ENCODE results near the gene ST8SIA3. TPM values are rescaled to one million over a fixed set of nuclear protein-coding genes. Genes with fewer than 3 reads are reported as not detected.

ST8SIA3 gene
- polyA plus RNA-seq, 1 donor (not counting 4 experiments of a cell fraction or from before 2014, with no cell fraction given): not detected

- Histone ChIP-seq H3K9ac (ENCODE audit: control insufficient read depth, extremely low read depth, insufficient read depth, low read length) (no peak overlapping the region), H3K36me3 (ENCODE audit: control insufficient read depth in 2 of 2, extremely low read depth in 1 of 2, insufficient read depth in 2 of 2, low read length in 2 of 2) (no peaks in the 10 kb centered on the region), H4K20me1 (ENCODE audit: control insufficient read depth, extremely low read depth, insufficient read depth, low read length) (no peaks in the 10 kb centered on the region), H3K9me1 (ENCODE audit: control insufficient read depth, extremely low read depth, insufficient read depth, low read length) (no peaks in the 10 kb centered on the region), H3K4me2 (ENCODE audit: control insufficient read depth, extremely low read depth, insufficient read depth, low read depth, low read length) (no peak overlapping the region), H3K9me3 (ENCODE audit: control insufficient read depth, low read depth, low read length) (no peaks in the 10 kb centered on the region), H3K27me3 (ENCODE audit: control insufficient read depth, extremely low read depth, insufficient read depth, low read length) (no peaks in the 10 kb centered on the region), H3K79me2 (ENCODE audit: control insufficient read depth, insufficient read depth, low read length) (no peaks in the 10 kb centered on the region), H3K4me1 (ENCODE audit: control insufficient read depth, extremely low read depth, insufficient read depth, low read length) (no peaks in the 10 kb centered on the region), H3K27ac (ENCODE audit: control insufficient read depth, insufficient read depth, low read length) (no peak overlapping the region), H2AFZ (ENCODE audit: control insufficient read depth, low read length) (no peak overlapping the region), H3K4me3 (ENCODE audit: control insufficient read depth in 2 of 3, extremely low read depth in 1 of 3, insufficient read depth in 2 of 3, low read depth in 1 of 3, low read length in 3 of 3) (no peak overlapping the region)
- no peak for TF ChIP-seq EZH2 (IDR thresholded peaks at IDR 0.05; ENCODE audit: low read length)
- TF ChIP-seq, protein P1, sequence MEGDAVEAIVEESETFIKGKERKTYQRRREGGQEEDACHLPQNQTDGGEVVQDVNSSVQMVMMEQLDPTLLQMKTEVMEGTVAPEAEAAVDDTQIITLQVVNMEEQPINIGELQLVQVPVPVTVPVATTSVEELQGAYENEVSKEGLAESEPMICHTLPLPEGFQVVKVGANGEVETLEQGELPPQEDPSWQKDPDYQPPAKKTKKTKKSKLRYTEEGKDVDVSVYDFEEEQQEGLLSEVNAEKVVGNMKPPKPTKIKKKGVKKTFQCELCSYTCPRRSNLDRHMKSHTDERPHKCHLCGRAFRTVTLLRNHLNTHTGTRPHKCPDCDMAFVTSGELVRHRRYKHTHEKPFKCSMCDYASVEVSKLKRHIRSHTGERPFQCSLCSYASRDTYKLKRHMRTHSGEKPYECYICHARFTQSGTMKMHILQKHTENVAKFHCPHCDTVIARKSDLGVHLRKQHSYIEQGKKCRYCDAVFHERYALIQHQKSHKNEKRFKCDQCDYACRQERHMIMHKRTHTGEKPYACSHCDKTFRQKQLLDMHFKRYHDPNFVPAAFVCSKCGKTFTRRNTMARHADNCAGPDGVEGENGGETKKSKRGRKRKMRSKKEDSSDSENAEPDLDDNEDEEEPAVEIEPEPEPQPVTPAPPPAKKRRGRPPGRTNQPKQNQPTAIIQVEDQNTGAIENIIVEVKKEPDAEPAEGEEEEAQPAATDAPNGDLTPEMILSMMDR (optimal IDR thresholded peaks at IDR 0.05 in 1 of 3, IDR thresholded peaks at IDR 0.05 in 1 of 3, conservative IDR thresholded peaks at IDR 0.05 in 1 of 3; ENCODE audit: extremely low read depth in 1 of 3, insufficient read depth in 2 of 3, low read length in 3 of 3): no peak
- FAIRE-seq (no peak), DNase-seq (ENCODE audit: low read depth, low spot score) (no peak)
- dilution Hi-C loops (cut with MboI; ENCODE audit: extremely low pct_ligation_motif_present, low sequenced_read_pairs): no loop called here
Observed at GRCh38 chr18:57416542-57416941, 64.2 kb downstream of the ST8SIA3 start.

Other genes starting within 250 kb of the ST8SIA3 start
- not detected in 3 replicates for gene BOD1L2, start 205.5 kb upstream of the ST8SIA3 start, polyA plus RNA-seq
- gene ONECUT2, start 82.8 kb downstream of the ST8SIA3 start, polyA plus RNA-seq: under 0.01 to 0.01 TPM (median 0.01 TPM) in 3 replicates
- 26.8 to 37.2 TPM (median 29.2 TPM) in 3 replicates for gene FECH, start 234.1 kb downstream of the ST8SIA3 start, polyA plus RNA-seq

Data from keratinocyte (primary cell).